ENCODE data around the gene CAP2. TPM values are rescaled to one million over a fixed set of nuclear protein-coding genes. Genes with fewer than 3 reads are reported as not detected.

The CAP2 gene
- total RNA-seq, 1 donor from 2014 or later = 47.5 TPM

DNA sequence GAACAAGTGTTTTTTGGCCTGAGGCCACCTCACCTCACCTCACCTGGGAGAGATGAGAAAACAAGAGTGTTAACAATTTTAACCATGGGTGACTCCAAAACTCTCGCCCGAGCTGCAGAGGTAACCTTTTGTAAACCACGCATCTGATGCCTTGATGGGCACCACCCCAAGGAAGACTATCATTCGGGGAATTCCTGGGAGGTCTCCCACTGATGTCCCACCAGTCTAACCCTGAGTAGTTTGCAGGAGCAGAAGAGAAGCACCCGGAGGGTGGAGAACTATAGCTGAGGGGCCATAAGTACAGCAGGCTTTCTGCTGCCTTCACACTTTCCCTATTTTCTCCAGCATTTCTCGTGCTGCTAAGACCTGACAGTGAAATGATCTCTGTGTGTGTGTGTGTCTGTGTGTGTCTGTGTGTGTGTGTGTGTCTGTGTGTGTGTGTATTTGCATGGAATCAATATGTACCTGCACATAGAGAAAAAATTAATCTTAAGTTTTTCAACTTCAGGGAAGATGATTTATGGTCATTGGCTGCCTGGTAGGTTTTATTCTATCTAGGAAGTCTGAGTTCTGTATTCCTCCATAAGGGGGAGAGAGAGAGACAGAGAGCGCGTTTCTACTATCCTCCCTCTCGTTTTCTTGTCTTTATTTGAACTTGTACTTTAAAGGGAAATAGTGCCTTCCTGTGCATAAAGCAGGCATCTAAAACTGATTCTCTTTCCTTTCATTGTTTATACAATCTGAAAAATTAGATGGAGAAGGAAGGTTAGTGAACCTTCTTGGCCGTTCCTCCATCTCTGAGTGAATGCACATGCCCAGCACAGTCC lies 75.8 kb downstream of the CAP2 start:
- no peaks in the 10 kb centered on the region for H3K9me3 ChIP-seq (ENCODE audit: control insufficient read depth in 3 of 3, low read length in 3 of 3)
- H3K36me3 ChIP-seq (ENCODE audit: control insufficient read depth in 3 of 3, insufficient read depth in 3 of 3, low read length in 3 of 3) = peaks cover 5 to 12% (median 6%) of the 10 kb centered on the region in 3 donors
- no peak overlapping the region for H3K9ac ChIP-seq (ENCODE audit: low read depth in 1 of 3, low read length in 3 of 3)
- H3K4me3 ChIP-seq (ENCODE audit: low read length in 3 of 3) = no peak overlapping the region
- H3K27me3 ChIP-seq (ENCODE audit: control insufficient read depth in 3 of 3, insufficient read depth in 3 of 3, low read length in 3 of 3) = no peaks in the 10 kb centered on the region
- peak overlapping the region; percentile 97 for H3K27ac ChIP-seq (ENCODE audit: low read depth, low read length)
- H3K4me1 ChIP-seq (ENCODE audit: control insufficient read depth in 3 of 3, insufficient read depth in 3 of 3, low read length in 3 of 3) = peaks cover 46 to 59% (median 52%) of the 10 kb centered on the region in 3 donors

DNA sequence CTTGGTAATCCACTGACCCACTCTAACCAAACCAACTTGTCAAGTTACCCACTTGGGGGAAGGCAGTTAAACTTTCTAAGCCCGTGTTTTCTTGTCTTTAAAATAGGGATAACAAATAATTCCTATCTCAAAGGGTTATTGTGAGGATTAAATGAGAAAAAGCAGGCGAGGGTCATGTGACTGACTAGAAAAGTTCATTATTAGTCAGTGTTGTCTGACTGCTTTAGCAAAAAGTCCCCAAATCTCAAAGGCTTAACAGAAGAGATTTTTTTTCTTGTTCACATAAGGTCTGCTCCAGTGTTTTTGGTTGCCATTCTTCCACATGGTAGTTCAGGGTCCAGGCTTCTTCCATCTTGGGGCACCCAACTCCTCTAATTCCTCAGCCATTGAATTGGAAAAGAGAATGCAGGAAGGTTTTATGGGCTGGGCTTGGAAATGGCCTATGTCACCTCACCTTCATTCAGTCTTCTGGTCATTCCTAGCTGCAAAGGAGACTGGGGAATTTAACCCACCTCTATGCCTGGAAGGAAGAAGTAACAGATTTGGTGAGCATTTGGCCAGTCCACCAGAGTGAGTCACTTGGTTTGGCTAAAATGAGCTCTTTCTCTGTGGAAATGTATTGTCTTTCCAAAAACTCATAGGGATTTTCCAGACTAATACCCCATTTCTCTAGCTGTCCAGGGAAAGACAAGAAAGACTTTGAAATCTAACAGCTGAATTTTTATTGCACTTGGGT lies 77.0 kb downstream of the CAP2 start:
- no peak overlapping the region for H3K9ac ChIP-seq (ENCODE audit: low read depth in 1 of 3, low read length in 3 of 3)
- peaks cover 0 to 2% (median under 1%) of the 10 kb centered on the region in 3 donors for H3K36me3 ChIP-seq (ENCODE audit: control insufficient read depth in 3 of 3, insufficient read depth in 3 of 3, low read length in 3 of 3)
- H3K27ac ChIP-seq (ENCODE audit: low read depth, low read length) = peak overlapping the region; percentile 97
- no peaks in the 10 kb centered on the region for H3K27me3 ChIP-seq (ENCODE audit: control insufficient read depth in 3 of 3, insufficient read depth in 3 of 3, low read length in 3 of 3)
- no peaks in the 10 kb centered on the region for H3K9me3 ChIP-seq (ENCODE audit: control insufficient read depth in 3 of 3, low read length in 3 of 3)
- H3K4me3 ChIP-seq (ENCODE audit: low read length in 3 of 3) = no peak overlapping the region
- peaks cover 43 to 52% (median 47%) of the 10 kb centered on the region in 3 donors for H3K4me1 ChIP-seq (ENCODE audit: control insufficient read depth in 3 of 3, insufficient read depth in 3 of 3, low read length in 3 of 3)

DNA sequence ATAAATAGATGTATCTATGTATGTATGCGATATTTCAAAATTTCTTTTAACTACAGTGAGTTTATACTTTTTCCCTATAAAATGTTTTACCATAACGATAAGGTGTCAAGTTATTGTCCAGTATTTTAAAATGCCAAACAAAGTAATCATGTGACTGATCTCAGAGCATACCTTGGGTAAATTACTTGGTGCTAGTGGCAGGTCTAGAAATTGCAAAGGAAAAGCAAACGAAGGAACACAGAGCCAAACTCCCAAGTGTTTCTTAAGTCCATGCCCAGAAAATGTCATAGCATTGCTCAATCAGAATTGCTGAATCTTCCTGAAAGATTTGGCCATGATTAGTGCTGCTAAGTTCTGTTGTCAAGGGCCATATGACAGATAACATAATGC lies 77.5 kb downstream of the CAP2 start:
- Histone ChIP-seq H3K9me3 (ENCODE audit: control insufficient read depth in 3 of 3, low read length in 3 of 3) (no peaks in the 10 kb centered on the region), H3K36me3 (ENCODE audit: control insufficient read depth in 3 of 3, insufficient read depth in 3 of 3, low read length in 3 of 3) (no peaks in the 10 kb centered on the region), H3K27ac (ENCODE audit: low read depth, low read length) (peak overlapping the region; percentile 97), H3K4me3 (ENCODE audit: low read length in 3 of 3) (no peak overlapping the region), H3K9ac (ENCODE audit: low read depth in 1 of 3, low read length in 3 of 3) (no peak overlapping the region), H3K27me3 (ENCODE audit: control insufficient read depth in 3 of 3, insufficient read depth in 3 of 3, low read length in 3 of 3) (no peaks in the 10 kb centered on the region), H3K4me1 (ENCODE audit: control insufficient read depth in 3 of 3, insufficient read depth in 3 of 3, low read length in 3 of 3) (peaks cover 39 to 52% (median 44%) of the 10 kb centered on the region in 3 donors)

DNA sequence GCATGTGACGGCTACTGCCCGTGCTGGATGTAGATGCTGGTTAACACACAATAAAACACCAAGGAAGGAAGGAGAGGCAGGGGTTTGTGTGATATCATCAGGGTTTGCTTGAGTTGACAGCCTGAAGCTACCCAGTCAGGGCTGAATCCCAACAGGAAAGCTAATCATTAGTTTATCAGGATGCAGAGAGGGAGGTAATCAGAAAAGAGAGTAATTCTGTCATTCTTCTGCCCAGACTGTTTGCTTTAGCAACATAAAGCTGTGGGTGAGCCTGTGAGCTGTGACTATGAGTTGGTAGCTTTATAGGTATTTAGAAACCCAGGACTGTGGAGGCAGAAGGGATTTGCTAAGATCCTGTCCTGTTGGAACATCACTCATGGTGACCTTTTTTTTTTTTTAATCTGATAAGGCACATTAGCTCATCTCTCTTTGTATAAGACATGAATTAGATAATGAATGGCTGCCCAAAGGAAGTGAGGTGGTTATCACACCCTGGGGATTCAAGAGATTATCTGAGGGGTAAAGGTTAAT lies 79.3 kb downstream of the CAP2 start:
- Histone ChIP-seq H3K27me3 (ENCODE audit: control insufficient read depth in 3 of 3, insufficient read depth in 3 of 3, low read length in 3 of 3) (no peaks in the 10 kb centered on the region), H3K36me3 (ENCODE audit: control insufficient read depth in 3 of 3, insufficient read depth in 3 of 3, low read length in 3 of 3) (no peaks in the 10 kb centered on the region), H3K9ac (ENCODE audit: low read depth in 1 of 3, low read length in 3 of 3) (peak overlapping the region; percentile 9 to 71 (median 47)), H3K4me3 (ENCODE audit: low read length in 3 of 3) (no peak overlapping the region), H3K4me1 (ENCODE audit: control insufficient read depth in 3 of 3, insufficient read depth in 3 of 3, low read length in 3 of 3) (peaks cover 37 to 55% (median 41%) of the 10 kb centered on the region in 3 donors), H3K27ac (ENCODE audit: low read depth, low read length) (peak overlapping the region; percentile 97), H3K9me3 (ENCODE audit: control insufficient read depth in 3 of 3, low read length in 3 of 3) (no peaks in the 10 kb centered on the region)

DNA sequence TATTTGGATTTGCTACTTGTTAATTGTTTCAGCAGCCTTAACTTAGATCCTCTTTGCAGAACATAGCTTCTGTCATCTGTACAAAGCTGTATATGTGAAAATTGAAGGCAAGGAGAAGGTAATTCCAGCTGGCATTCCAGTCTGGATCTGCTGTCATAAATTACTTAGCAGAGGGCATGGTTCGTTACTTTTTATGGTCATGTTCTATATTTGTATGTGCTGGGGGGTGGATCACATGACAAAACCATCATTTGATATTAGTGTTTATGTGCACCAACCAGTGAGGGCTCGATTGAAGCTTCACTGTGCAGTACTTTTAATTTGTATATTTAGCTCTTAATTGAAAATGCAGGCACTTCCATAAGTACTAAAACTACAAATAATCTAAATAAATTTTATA lies 80.2 kb downstream of the CAP2 start:
- Histone ChIP-seq H3K27ac (ENCODE audit: low read depth, low read length) (peak overlapping the region; percentile 97), H3K36me3 (ENCODE audit: control insufficient read depth in 3 of 3, insufficient read depth in 3 of 3, low read length in 3 of 3) (no peaks in the 10 kb centered on the region), H3K4me1 (ENCODE audit: control insufficient read depth in 3 of 3, insufficient read depth in 3 of 3, low read length in 3 of 3) (peaks cover 37 to 49% (median 45%) of the 10 kb centered on the region in 3 donors), H3K27me3 (ENCODE audit: control insufficient read depth in 3 of 3, insufficient read depth in 3 of 3, low read length in 3 of 3) (no peaks in the 10 kb centered on the region), H3K9ac (ENCODE audit: low read depth in 1 of 3, low read length in 3 of 3) (peak overlapping the region; percentile 47 to 71 (median 54)), H3K4me3 (ENCODE audit: low read length in 3 of 3) (no peak overlapping the region), H3K9me3 (ENCODE audit: control insufficient read depth in 3 of 3, low read length in 3 of 3) (no peaks in the 10 kb centered on the region)

DNA sequence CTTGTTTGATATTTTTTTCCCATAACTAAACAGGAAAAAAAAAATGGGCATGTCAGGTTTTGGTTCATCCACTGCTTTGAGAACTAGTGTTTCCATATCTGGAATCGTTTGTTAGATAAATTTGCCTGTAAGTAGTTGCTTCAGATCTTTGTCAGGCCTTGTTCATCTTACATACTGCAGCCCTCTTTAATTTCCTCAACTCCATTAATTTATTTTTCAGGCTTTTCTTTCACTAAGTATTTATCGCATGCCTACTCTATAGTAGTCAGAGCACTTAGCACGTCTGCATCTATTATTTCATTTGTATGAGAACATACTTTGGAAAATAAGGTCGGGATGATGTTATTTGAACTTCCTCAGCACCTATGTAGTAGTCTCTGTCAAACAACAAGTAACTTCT lies 80.9 kb downstream of the CAP2 start:
- Histone ChIP-seq H3K27ac (ENCODE audit: low read depth, low read length) (peak overlapping the region; percentile 97), H3K27me3 (ENCODE audit: control insufficient read depth in 3 of 3, insufficient read depth in 3 of 3, low read length in 3 of 3) (no peaks in the 10 kb centered on the region), H3K9ac (ENCODE audit: low read depth in 1 of 3, low read length in 3 of 3) (peak overlapping the region; percentile 18 to 63 (median 54)), H3K36me3 (ENCODE audit: control insufficient read depth in 3 of 3, insufficient read depth in 3 of 3, low read length in 3 of 3) (no peaks in the 10 kb centered on the region), H3K4me3 (ENCODE audit: low read length in 3 of 3) (no peak overlapping the region), H3K4me1 (ENCODE audit: control insufficient read depth in 3 of 3, insufficient read depth in 3 of 3, low read length in 3 of 3) (peaks cover 36 to 49% (median 39%) of the 10 kb centered on the region in 3 donors), H3K9me3 (ENCODE audit: control insufficient read depth in 3 of 3, low read length in 3 of 3) (no peaks in the 10 kb centered on the region)

DNA sequence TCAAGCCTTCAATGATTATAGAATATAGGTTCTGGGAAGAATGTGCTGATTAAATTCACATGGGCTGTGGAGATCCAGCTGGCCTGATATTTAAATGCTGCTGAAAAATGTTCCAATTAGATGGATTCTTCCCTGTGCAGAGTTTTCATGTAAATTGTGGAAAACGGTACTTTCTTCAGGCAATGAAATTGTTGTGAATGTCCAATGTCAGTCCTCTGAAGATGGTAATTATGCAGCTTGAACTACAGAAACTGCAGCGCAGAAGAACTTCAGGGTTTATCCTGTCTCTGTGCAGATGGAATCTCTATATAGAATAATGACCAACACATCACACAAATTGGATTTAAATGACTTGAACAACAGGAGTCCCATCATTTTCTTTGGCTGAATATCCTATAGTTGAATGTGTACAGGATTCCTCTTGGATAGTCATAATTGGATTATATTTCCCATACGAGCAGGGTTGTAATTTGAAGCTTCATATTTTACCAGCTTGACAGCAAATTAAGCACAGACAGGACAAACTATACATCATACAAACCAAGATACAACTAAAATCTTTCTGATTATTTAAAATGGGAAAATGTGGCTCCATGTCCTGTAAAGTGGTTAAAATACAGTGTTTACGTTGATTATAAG lies 82.3 kb downstream of the CAP2 start:
- Histone ChIP-seq H3K4me3 (ENCODE audit: low read length in 3 of 3) (no peak overlapping the region), H3K27me3 (ENCODE audit: control insufficient read depth in 3 of 3, insufficient read depth in 3 of 3, low read length in 3 of 3) (no peaks in the 10 kb centered on the region), H3K4me1 (ENCODE audit: control insufficient read depth in 3 of 3, insufficient read depth in 3 of 3, low read length in 3 of 3) (peaks cover 25 to 37% (median 31%) of the 10 kb centered on the region in 3 donors), H3K36me3 (ENCODE audit: control insufficient read depth in 3 of 3, insufficient read depth in 3 of 3, low read length in 3 of 3) (no peaks in the 10 kb centered on the region), H3K9ac (ENCODE audit: low read depth in 1 of 3, low read length in 3 of 3) (no peak overlapping the region), H3K27ac (ENCODE audit: low read depth, low read length) (peak overlapping the region; percentile 97), H3K9me3 (ENCODE audit: control insufficient read depth in 3 of 3, low read length in 3 of 3) (no peaks in the 10 kb centered on the region)

DNA sequence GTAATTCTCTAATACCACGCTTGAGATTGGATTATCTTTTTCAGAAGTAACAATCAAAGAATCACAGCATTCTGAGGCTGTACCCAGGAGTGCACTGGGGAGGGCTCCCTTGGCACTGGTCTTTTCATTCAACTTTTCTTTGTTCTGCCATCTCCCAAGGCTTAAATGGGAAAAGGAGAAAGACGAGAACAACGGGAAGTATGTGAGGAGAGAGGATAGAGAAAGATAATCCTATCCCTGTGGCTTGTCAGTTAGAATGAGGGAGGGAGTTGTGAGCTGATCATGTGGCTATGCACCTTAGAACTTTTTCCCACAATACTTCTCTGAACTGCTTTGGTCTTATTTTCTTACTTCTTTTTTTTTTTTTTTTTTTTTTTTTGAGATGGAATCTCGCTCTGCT lies 83.1 kb downstream of the CAP2 start:
- Histone ChIP-seq H3K27ac (ENCODE audit: low read depth, low read length) (peak overlapping the region; percentile 97), H3K9ac (ENCODE audit: low read depth in 1 of 3, low read length in 3 of 3) (peak overlapping the region in 1 of 3 donors; percentile 17), H3K36me3 (ENCODE audit: control insufficient read depth in 3 of 3, insufficient read depth in 3 of 3, low read length in 3 of 3) (no peaks in the 10 kb centered on the region), H3K9me3 (ENCODE audit: control insufficient read depth in 3 of 3, low read length in 3 of 3) (no peaks in the 10 kb centered on the region), H3K4me1 (ENCODE audit: control insufficient read depth in 3 of 3, insufficient read depth in 3 of 3, low read length in 3 of 3) (peaks cover 25 to 37% (median 27%) of the 10 kb centered on the region in 3 donors), H3K27me3 (ENCODE audit: control insufficient read depth in 3 of 3, insufficient read depth in 3 of 3, low read length in 3 of 3) (no peaks in the 10 kb centered on the region), H3K4me3 (ENCODE audit: low read length in 3 of 3) (no peak overlapping the region)

DNA sequence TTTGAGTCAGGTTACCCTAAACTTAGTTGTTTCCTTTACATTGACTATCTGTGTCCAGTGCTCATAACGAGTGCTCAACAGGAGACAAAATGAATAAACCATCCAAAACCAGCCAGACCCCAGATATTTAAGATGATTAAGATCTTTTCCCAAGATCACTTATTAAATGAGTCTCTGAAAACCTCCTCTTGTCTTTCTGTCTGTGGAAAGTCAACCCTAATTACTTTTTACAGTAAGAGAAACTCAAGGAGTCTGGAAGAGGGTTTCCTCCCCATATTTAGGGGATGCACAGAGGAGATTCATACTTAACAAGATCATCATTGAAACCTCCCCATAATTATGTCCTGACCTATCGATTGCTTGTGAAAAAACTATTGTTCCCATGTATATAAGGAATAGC lies 84.0 kb downstream of the CAP2 start:
- Histone ChIP-seq H3K9me3 (ENCODE audit: control insufficient read depth in 3 of 3, low read length in 3 of 3) (no peaks in the 10 kb centered on the region), H3K27me3 (ENCODE audit: control insufficient read depth in 3 of 3, insufficient read depth in 3 of 3, low read length in 3 of 3) (no peaks in the 10 kb centered on the region), H3K36me3 (ENCODE audit: control insufficient read depth in 3 of 3, insufficient read depth in 3 of 3, low read length in 3 of 3) (peaks cover 0 to 2% (median 0%) of the 10 kb centered on the region in 3 donors), H3K27ac (ENCODE audit: low read depth, low read length) (peak overlapping the region; percentile 97), H3K4me1 (ENCODE audit: control insufficient read depth in 3 of 3, insufficient read depth in 3 of 3, low read length in 3 of 3) (peaks cover 25 to 40% (median 27%) of the 10 kb centered on the region in 3 donors), H3K9ac (ENCODE audit: low read depth in 1 of 3, low read length in 3 of 3) (peak overlapping the region in 1 of 3 donors; percentile 8), H3K4me3 (ENCODE audit: low read length in 3 of 3) (no peak overlapping the region)

All from skeletal muscle tissue (tissue), 4 donors.